Ramos (cell line): ENCODE measurements around the gene PRPF31.

Experiments used
- in situ Hi-C: fragments of 300-500 bp; cut with MboI; formaldehyde crosslinking; loops from one replicate; pipeline ENCODE4 v1.14.3; 2022; ENCODE audit warnings: low sequenced_read_pairs; ENCODE audit not compliant: unreplicated experiment

Gene PRPF31

DNA sequence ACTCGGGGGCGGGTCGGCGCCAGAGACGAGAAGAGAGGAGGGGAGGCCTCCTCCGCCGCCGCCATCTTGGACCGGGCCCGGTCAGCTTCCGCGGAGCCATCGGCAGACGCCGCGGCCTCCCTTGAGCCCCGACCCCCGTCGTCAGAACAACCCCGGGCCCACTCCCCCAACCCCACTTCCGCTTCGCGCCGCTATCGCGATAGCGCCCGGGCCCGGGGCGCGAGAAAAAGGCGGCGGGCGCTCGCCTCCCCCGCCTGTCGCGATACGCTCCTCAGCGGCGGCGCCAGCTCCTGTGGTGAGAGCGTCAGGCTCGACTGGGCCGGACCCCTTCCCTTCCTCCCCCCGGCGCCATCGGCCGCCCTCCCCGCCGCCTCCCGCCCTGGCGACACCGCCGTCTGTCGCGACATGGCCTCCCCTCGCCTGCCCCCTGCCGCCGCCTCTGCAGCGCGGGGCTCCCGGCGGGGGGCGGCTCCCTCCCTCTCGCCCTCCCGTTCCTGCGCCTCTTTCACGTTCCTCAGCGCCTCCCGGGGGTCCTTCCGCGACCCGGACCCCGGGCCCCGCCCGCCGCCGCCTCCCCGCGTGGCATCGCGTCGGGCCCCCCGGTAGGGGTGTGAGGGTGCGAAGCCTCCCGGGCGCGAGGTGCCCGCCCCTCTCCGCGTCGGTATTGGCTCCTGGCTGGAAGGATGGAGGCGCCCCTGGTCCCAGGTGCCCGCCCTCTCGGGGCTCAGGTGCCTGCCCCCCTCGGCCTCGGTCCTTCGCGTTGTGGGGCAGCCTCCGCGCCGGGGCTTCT, 22.3 kb downstream of the PRPF31 start, which contains the start of gene CNOT3:
Gene CNOT3, plus strand, starts transcription at position 64 of the 790 bp plus-strand sequence. CDS start 5,217 bp downstream, outside the sequence.
- in situ Hi-C loops: no loop called here

DNA sequence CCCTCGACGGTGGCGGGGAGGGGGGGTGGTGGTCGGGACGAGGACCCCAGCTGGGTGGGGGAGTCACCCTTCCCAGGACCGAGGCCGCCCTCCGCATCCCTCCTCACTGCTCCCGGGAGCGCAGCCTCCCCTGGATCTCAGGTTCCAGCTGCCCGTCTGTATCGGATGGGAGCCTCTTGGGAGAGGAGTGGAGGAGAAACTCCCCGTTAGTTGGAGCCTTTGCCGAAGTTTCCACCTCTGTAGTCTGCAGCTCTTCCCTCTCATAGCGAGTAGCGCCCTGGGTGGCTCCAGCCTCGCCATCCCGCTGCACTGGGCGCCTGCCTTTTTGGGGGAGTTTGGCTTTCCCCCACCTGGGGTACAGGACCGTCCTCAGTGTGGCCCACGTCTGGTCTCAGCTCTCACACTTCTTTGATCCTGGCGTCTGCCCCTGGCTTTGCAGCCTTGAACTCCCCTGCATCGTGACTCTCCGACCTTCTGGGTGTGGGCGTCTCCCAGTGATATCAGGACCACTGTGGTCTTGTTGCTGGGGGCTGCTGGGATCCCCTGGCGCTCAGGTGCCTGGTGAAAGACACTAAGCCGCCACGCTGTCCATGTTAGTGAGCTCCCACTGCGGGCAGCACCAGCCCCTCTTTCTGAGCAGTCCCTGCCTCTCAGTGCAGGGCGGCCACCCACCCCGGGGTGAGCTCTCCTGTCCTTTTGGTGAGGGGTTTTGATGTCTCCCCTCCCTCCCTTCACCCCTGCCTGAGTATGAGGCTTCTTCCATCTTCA, 23.1 kb downstream of the PRPF31 start:
- in situ Hi-C loops: no loop called here

DNA sequence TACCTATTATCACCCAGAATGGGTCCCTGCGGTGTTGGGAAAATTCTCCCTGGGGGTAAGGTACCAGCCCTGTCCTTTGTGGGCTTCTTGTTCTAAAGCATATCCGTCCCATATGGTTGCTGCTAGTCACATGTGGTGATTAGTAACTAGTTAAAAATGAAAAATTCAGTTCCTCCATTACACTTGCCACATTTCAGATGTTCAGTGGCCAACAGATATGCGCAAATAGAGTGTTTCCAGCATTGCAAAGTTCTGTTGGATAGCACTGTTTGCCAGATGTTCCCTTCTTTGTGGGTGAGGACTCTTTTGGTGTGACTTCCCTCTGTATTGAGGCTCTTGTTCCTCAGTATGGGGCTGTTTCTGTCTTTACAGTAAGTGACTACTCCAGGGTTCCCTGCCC, 25.8 kb downstream of the PRPF31 start:
- in situ Hi-C loops: no loop called here

DNA sequence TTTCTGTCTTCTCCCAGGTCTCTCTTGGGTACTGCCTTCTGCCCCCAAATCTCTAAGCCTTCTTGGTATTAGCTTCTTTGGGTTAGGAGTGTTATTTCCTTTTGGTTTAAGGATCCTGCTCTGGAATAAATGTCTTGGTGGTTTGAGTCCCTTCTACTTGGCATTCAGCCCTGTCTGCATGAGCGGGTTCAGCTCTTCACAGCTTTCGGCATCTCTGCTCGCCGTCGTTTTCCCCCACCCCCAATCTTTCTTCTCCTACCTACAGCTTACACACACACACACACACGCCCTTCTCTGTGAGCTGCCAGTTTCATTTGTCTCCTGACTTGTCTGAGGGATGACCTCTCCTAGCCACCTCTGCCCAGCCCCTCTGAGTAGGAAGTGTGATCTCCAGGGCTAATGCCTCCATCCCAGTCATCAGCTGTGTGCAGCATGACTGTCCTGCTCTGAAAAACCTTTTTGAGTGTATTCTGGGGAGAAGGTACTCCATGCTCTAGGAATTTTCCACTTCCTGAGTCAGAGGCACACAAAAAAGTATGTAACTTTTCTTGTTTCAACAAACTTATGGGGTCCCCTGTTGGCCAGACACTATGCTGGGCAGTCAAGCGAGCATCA, 26.7 kb downstream of the PRPF31 start:
- in situ Hi-C loops: no loop called here

DNA sequence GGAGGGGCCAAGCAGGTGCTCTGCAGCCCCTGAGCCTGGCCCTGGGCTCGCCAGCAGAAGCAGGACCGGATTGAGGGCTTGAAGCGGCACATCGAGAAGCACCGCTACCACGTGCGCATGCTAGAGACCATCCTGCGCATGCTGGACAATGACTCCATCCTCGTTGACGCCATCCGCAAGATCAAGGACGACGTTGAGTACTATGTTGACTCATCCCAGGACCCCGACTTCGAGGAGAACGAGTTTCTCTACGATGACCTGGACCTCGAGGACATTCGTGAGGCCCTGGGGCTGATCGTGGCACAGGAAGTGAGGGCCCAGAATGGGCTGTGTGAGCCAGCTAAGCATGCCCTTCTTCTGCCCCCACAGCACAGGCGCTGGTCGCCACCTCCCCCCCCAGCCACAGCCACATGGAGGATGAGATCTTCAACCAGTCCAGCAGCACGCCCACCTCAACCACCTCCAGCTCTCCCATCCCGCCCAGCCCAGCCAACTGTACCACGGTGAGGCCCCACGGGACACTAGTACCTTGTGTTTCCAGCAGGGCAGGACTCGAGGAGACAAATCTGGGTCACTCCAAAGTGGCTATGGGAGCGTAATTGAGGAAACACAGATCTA, 30.1 kb downstream of the PRPF31 start:
- in situ Hi-C loops: no loop called here

DNA sequence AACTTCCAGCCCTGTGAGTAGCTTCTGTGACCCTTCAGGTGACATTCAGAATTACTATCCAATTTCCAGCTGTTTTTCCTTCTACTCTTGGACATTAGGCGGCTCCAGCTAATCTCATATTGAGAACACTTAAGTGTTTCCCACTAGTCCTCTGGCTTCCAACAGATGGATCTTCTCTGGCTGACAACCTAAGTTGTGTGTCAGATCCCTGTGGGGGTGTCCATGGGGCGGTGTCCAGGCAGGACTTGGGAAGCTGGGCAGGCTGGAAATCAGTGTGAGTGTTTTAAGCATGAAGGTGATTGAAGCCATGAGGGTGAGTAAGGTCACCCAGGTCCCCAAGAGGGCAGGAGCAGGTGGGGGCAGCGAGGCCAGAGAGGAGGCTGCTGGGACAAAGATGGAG, 32.1 kb downstream of the PRPF31 start:
- in situ Hi-C loops: no loop called here

DNA sequence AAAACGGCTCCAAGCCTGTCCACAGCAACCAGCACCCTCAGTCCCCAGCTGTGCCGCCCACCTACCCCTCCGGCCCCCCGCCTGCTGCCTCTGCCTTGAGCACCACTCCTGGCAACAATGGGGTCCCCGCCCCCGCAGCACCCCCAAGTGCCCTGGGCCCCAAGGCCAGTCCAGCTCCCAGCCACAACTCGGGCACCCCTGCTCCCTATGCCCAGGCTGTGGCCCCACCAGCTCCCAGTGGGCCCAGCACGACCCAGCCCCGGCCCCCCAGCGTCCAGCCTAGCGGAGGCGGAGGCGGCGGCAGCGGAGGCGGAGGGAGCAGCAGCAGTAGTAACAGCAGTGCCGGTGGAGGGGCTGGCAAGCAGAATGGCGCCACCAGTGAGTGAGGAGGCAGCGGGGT, 32.6 kb downstream of the PRPF31 start:
- in situ Hi-C loops: no loop called here

DNA sequence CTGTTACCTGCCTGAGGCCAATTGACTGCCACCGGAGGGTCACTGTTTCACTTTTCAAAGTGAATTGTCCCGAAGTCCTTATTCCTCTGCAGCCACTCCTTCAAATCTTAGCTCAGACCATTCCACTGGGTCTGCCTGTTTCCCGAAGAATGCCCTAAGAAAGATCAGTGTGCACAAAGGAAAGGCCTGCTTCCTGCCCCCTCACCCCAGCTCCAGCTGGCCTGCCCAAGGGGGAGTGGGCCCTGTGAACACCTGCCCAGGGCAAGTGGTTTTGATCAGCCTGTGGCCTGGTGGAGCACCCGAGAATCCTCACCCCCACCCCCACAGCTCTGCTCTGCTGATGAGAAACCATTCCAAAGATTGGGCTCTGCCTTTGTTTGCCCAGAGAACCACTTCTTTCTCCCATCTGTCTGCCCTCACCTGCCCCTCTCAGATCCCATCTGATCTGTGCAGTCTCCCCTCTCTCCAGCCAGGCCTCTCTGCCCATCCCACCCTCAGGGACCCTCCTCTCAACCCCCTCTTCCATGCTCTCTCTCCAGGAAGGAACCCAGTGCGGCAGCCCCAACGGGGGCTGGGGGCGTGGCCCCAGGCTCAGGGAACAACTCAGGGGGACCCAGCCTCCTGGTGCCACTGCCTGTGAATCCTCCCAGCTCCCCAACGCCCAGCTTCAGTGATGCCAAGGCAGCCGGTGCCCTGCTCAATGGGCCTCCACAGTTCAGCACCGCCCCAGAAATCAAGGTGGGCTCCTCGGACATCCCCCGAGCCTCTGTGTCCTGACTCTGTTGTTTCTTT, 33.7 kb downstream of the PRPF31 start:
- in situ Hi-C loops: no loop called here

DNA sequence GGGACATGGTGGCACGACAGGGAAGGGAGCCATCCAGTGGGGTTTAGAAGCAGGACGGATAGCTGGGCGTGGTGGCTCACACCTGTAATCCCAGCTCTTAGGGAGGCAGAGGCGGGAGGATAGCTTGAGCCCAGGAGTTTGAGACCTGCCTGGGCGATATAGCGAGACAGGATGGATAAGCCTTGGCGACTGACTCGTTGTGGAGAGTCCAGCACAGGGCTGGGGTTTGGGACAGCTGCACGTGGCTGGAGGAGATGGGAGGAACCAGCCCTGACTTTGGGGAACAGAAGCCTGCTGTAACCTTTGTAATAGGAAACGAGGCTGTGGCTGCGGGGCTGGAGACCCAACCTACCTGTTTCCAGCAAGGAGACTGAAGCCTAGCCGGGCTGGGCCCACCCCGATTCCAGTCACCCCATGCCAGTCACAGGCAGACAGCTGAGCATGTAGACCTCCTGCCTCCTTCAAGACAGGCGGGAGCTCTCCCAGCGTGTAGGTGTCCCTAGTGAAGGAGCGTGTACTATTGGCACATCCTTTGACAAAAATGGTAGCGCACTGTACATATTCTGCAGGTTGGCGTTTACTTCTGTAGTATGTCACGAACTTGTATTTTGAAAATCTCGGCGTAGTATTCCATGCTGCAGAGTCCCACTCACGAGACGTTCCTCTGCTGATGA, 35.9 kb downstream of the PRPF31 start:
- in situ Hi-C loops: no loop called here

DNA sequence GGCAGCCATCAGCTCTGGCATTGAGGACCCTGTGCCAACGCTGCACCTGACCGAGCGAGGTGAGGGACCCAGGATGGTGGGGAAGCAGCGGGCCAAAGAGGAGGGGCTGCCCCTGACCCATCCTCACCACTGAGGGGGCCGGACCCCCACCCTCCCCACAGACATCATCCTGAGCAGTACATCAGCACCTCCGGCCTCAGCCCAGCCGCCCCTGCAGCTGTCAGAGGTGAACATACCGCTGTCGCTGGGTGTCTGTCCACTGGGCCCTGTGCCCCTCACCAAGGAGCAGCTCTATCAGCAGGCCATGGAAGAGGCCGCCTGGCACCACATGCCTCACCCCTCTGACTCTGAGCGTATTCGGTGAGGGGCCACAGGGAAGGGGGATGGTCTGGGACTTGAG, 36.7 kb downstream of the PRPF31 start:
- in situ Hi-C loops: no loop called here

DNA sequence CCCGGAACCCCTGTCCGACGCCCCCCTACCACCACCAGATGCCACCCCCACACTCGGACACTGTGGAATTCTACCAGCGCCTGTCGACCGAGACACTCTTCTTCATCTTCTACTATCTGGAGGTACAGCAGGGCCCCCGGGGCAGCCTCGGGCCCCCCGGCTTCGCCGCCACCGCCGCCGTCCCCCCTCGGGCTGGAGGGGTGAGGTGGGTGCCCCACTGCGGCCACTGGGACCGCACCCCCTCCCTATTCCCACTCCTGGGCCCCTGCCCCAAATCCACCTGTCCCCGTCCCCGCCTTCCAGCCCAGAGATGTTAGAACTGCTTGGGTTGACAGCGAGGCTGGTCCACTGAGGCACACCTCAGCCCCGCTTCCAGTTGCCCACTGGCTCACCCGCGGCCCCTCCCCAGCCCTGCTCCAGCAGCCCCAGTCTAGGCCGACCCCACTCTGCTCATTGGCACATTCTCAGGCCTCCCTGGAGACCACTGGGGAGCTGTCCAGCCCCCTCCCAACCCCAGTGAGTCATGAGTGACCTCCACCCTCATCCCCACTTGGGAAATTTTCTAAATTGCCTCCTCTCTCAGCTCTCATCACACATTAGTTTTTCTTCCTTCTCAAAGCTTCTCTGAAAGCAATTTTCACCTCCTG, 37.4 kb downstream of the PRPF31 start:
- in situ Hi-C loops: no loop called here

DNA sequence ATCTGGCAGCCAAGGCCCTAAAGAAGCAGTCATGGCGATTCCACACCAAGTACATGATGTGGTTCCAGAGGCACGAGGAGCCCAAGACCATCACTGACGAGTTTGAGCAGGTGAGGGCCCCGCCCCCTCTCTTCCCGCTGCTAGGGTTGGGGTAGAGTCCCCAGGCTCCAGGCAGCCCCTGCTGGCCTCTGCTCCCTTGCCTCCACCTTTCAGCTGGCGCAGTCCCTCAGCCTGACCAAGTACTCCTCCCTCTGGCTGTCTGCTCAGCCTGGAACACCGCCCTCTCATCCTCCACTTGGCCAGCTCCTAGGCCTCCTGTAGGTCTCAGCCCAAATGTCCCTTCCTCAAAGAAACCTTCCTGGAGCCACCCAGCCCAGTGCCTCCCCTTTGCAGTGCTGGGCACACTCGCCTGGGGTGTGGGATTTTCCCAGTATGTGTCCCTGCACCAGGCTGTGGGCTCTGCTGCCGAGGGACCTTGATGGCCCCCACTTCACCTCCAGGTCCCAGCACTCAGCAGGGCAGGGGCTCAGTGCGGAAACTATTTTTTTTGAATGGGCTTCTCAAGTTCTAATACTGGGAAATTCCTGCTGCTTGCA, 38.3 kb downstream of the PRPF31 start:
- in situ Hi-C loops: no loop called here

DNA sequence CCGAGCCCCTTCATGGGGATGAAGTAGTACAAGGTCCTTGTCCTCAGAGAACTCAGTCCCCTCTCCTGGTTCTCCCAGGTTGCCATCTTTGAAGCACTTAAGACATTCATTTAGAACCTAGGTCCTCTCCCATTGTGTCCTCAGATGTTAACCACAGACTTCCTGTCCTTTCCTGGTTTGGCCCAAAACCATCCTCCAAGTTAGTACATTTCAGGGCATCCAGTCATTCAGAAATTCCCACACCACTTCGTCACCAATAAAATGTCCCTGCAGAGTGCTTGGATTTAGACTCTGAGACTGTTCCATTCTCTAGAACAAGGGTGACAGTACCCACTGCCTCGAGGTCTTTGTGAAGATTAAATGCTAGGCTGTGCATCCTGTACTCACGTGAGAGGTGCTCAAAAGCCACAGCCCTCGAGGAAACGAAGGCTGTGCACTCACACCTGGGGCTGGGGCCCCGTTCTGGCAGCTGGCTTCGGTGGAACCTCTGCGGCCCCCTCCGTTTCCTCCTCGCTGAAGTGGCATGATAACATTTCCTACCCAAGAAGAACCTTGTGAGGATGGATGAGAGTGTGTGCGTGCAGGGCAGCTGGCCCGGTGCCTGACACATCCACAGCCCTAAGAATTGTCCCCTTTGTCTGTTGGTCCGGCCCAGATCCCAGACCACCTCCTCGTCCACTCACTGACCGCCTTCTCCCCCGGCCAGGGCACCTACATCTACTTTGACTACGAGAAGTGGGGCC, 39.2 kb downstream of the PRPF31 start:
- in situ Hi-C loops: no loop called here

DNA sequence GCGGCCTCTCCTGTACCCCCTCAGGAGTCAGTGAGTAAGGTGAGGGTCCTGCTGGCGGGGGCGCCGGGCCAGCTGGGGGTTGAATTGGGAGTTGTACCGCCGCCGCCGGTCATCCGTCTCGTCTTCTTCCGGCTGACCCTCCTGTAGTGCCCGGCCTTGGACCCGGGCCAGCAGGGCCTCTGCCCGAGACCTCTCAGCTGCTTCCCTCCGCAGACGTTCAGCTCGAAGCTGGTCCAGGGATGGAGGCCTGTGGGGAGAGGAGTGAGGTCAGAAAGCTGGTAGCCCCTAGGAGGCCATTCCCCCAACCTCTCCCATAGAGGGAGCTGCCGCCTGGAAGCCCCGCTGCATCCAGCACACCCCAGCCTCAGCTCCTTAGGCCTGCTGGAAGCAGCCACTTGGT, 40.1 kb downstream of the PRPF31 start:
- in situ Hi-C loops: no loop called here

DNA sequence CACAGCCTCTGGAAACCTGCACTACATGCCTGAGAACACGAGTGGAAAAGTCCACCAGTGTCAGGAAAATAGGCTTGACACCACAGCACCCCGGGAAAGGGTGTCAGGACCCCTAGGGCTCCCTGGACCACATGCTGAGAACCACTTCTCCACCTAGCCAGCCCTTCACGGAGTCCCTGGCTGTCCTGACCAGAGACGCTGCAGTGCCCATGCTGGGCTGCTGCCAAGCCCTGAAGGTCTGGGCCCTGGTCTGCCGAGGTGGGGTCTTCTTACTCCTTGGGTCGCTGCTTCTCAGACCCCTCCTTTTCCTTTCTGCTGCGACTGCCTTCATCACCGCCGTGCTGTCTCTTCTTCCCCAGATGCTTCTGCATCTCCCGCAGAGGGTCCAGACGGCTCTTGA, 40.9 kb downstream of the PRPF31 start:
- in situ Hi-C loops: no loop called here

DNA sequence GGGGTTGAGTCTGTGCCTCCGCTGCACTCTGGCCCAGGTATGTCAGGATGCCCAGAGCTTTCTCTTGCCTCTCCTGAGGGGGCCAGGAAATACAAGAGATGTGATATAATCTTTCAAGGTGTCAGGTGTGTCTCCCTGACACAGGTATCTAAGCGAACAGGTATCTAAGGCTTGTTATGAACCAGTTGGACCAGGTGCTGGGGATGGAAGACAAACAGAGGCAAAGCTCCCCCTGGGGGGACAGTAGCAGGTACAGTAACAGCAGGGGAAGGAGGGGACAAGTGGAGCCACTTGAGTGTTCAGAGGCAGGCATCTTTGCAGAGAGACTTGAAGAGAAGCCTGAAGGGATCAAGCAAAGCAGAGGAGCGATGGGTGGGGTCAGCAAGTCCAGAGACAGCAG, 41.4 kb downstream of the PRPF31 start:
- in situ Hi-C loops: no loop called here

DNA sequence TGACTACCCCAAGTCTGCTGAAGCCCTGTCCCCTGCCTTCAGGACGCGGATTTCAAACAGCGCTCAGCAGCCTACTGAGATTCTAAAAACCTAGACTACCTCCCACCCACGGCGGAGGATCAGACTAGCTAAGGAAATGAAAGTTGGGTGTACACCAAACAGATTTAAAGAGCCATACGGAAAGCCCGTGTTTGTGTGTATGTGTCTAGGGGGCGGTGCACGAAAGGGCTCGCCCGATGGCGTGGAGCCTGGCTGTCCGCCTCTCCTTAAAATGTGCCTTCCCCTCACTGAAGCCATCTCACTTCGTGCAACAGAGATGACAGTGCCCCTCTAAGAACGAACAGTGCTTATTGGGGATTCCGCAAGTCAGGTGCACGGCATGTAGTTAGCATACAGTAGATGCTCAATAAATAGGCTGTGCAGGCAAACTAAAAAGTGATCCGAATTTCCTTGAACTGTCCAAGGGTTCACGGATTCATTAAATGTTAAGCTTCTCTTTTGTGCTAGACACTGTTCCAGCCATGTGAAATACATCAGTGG, 43.3 kb downstream of the PRPF31 start:
- in situ Hi-C loops: no loop called here
